Measurements from ENCODE around the gene WDR75.
A peak's percentile ranks its signal among the peaks of the same experiment; 100 is the strongest.

Gene WDR75

DNA sequence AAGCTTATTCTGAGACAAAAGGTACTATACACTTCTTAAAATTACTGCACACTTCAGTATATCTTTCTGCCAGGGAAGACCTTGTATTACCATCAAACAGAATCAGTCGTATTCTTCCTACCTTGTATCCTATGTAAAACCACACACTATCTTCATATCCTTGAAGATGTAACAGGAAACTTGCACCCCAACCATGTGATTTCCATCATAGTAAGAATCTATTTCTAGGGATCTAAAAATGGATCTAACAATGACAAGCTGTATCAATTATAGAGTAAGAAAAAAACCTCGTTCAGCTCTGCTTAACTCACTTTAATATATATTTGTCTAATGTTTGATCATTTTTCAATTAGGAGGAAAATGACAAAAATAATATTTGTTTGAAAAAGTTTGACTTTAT is 60.2 kb downstream of the WDR75 start:
- FAIRE-seq, result no peak

DNA sequence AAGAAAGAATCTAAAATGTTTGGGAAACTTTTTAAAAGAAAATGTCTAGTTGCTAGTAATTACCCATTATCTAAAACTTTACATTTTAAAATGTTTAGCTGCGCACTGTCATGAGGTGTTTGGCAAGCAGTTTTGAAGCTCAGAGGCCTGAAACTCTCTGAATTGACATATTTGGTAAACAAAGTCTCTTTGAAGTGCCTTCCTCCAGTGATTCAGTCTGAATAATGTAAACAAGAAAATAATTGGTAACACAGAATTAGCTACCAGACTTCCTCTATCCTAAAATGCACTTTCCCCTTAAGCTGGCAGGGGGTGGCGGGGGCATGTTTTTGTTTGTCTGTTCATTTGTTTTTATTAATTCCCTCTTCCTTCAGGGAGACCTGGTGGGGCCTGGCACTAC is 61.4 kb downstream of the WDR75 start:
- no peak for FAIRE-seq

DNA sequence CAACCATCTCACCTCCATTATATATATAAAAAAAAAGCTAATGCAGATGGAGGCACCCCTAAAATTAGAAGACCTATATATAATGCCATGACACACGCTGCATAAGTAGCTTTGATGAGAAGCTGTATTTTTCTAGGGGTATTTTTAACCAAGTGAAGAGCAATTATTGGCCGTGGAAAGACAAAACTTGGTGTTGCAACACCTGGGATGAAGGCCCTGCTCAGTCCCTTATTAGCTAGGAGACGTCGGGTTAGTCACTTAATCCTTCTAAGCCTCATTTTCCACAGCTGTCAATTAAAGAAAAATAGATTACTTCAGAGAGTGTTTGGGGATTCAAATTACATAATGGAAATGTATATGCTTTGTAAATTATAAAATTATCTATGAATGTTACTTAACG is 63.0 kb downstream of the WDR75 start:
- no peak for FAIRE-seq

DNA sequence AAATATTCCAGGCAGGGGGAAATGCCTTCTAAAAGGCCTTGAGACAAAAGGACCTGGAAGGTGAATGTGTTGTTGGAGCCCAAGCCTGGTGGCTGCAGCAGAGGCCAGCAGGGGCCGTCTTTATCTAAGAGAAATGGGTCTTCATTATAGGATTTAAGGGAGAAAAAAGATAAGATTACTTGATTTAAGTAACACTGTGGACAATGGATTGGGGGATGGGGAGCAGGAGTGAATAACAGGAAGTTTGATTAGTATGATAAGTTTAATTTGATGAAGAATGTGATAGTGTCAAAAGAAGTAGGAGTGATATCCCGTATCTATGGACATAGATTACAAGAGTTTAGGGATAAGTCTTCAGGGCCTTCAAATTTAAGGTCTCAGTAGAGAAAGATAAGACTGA is 64.2 kb downstream of the WDR75 start:
- no peak for FAIRE-seq

DNA sequence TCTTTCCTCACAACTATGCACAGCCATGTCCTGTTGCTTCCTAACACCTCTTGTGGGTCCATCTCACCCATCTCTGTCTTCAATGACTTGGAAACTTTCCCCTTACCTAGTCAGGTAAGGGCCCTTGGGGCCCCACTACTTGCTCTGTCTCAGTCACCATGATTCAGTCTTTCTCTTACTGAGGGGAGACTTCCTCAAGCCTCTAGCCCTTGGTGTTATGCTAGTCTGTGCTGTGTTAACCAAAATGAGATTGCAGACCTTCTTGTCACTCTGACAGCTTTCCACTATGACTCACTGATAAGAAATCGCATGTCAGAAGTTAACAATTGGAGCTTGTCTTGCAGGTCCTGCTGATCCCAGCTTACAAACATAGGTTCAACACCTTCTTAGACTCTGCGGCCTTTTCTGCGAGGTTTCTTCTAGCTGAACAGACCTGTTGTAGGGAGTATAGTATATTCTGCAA is 65.3 kb downstream of the WDR75 start:
- no peak for FAIRE-seq

DNA sequence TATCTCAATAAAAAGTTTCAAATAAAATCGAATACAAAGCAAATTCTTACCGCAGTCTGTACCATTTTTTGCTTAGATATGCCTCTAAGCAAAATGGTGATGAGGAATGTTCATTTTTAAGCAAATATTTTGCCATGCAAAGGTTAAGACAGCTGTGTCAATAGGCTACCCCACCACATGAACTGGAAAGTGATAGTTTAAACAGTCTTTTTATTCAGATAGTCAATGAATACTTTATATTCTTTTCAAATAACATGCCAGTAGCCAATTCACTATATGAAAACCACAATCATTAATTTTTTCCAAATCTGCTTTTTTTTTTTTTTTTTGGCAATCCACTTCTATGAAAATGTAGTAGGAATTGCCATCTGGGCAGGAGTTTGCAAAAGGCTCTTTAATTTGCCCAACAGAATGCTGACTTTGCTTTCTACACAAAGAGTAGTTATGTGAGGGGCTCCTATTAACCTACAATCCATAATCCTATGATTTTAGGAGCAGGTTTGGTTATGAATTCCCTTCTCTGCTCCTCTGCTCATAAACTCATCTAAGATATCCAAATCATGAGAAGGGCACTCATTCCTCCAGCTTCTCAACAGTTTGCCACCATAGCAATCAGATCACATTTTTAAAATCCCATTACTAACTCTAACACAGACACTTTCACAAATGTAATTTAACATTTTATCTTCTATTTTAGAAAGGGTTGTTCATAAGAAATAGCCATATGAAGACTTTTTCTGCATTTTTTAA is 70.1 kb downstream of the WDR75 start:
- no peak for FAIRE-seq

DNA sequence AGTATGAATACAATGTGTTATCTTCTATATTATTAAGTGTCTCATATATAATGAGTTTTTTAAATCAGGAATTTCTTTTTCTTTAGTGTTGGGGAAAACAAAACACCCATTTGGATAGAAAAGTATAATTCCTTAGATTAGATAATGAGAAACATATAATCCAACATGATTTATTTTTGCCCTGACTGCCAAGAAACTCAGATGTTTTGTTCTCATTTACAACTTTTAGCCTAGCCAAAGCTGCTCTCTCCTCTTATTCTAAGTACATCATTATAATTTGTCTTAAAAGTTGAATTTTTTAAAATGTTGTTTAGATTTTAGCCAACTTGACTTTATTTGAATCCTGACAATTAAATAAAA is 70.7 kb downstream of the WDR75 start:
- FAIRE-seq, result peak; percentile 9

DNA sequence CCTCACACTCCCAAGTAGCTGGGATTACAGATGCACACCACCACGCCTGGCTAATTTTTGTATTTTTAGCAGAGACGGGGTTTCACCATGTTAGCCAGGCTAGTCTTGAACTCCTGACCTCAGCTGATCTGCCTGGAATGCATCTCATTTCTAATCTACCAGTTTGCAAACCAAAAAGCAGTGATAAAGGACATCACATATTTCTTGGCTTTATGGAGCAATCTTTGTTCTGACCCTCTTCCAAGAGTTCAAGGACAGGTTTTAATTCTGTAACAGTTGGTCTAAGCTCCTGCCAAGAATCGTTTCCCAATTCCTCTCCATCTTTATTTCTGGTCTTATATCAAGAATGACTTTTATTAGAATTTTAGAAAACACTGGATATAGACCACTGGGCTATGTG is 71.6 kb downstream of the WDR75 start:
- FAIRE-seq, result no peak

DNA sequence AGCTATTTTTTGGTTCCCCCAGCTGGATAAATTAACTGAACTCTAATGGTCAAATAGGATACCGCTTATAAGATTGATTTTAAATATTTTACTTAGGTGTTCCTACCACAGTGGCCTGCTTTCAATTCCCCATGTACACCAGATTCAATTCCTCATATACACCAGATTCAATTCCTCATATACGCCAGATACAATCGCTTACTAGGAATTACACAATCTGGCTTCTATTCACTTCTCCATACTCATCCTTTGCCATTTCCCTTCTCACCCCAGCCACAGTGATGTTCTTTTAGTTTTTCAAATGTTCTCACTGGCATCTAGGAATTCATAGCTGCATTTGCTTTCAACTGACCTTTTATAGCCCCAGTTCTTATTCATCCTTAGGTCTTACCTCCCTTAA is 72.8 kb downstream of the WDR75 start:
- FAIRE-seq, result no peak

DNA sequence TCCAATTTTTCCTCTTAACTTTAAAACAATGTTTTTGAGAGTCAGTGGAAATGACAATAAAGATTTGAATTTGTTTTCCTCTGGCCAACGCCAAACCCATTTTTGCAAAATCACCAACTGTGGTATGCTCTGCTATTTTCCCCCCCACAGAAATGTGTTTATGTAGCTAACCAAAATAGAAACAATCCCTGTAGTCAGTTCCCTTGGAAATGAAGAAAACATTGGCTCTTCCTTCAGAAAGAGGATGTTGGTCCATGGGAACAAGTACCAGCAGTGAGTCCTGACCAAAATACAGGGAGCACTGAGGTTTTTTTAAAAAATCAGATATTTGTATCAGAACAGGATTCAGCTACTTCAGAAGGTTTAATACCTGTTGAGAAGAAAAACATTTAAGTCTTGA is 74.0 kb downstream of the WDR75 start:
- FAIRE-seq, result peak; percentile 7

DNA sequence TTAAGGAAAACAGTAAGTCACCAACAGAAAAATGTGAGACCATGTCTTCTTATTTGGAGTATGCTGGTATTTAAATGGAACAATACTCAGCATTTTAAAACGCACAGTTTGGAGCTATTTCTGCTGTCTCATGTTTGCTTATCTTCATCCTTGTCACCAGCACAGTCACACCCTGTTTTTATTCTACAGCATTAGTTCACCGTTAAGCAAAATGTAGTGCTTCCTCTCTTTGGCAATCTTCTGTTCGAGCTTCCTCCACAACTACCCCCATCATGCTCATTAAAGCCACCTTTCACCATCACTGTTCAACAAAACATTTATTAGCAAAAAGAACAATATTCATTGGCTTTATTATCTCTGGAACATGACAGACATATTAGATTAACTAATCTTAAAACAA is 75.3 kb downstream of the WDR75 start:
- FAIRE-seq, result no peak

DNA sequence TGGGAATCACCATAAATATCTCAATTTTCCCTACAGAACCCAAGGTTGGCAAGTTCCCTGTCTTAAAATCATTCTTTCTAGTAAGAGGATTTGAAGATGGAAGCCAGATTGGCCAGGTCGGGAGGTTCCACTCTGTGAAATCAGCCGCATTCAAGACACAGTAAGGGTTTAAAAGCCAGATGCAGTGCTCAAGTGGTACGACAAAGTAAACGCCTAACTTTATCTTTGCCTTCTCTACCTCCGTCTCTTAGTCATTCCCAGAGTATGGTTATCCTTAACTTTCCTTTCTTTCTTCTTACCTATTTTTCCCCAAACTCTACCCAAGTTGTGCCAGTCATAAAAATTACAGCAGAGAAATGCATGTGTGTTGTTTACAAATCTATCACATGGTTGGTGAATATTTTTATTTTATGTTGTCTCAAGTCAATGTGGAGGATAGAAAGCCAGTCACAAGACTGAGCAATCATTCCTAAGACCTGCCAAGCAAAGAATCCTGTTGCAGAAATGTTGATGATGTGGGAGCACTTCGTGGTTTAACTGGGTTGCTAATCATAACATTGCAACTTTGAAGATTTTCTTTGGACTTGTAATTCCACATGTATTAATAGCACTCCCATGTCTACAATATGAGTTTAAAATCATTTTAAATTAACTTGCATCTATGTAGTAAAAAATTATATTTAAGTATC is 76.7 kb downstream of the WDR75 start:
- no peak for FAIRE-seq

DNA sequence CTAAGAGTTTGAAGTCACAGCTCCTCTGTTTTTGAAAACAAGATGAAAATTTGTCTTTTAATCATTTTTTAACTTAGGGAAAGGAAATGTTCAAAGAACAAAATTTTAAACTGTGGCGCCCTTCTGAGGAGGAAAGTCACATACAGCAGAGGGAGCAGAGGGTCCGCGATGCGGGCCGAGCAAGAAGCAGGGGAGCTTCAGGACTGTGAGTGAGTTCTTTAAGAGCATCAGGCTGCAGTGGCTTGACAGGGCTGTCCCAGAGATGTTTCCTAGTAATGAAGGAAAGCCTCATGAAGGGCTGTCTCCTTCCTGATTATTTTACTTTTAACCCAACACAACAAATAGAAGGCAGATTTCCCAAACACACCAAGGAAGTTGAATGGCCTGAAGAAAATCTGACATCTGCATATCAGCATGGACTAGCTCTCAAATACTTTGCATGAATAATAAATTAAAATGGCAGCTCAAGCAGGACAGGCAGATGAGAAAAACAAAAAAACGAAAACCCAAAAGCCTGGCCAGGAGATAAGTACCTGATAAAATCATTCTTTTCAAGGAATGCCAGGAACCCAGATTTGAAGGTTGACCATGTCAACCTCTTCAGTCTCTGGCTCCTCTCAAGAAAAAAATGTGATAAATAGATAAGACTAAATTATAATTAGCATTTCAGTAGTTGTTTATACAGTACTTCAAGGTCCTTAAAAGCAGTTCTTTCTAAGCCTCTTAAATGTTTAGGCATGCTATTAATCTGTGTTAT is 78.5 kb downstream of the WDR75 start:
- FAIRE-seq, result no peak

DNA sequence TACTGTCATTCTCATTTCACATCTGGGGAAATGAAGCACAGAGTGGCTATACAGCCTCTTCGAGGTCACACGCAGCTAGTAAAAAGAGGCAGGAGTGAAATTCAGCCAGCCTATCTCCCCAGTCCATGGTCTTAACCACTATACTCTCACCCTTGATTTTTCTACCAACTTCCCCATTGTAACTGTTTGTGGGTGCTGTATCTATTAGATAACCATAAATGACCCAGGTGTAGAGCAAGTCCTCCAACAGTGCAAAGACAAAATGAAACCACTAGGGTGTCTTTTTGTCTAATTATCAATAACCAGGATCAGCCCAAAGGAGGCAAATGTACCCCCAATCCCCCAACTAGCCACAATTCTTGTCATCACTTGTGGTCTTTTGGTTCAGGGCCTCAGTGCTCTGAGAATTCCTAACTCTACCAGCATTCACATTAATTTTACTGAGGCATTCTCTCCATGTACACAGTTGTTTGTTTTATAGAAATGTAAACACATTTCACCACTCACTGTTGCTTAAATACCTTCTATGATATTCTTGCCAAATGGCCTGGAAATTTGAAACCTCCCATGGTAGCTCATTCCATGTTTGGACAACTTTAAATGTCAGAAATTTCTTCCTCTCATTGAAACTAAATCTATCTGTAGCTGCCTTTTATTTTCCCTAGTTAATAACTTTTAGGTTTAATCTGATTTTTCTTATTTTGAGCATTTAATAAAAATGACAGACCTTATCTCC is 80.6 kb downstream of the WDR75 start:
- FAIRE-seq, result no peak

DNA sequence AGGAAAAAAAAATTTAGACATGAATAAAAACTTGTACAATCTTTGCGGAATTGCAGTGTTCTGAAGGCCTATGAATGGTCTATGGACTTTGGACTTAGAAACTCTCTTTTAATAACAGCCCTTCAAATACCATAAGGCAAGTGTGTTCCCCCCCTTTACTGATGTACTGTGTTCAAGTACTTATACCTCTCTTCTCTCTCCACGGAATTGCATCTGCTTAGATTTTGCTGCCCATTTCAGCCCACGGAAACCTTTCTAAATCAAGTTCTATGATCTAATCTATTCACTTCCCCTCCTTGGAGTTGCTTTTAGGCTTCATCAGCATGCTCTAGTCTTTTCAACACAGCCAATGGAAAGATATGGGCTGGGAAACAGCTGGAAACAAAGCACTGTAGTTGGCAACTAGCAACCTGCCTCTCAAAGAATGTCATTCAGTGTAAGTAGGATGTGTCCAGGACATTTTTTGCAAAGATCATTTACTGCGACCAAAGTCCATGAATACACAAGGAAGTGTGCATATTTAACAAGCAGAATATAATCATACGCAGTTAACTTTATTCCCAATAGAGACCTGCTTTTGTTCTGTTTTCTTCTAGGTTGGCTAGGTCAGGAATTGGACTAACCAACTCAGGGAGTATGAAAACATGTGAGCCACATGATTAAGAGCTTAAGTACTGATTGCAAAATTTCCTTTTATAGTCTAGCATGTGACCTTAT is 81.3 kb downstream of the WDR75 start:
- no peak for FAIRE-seq

DNA sequence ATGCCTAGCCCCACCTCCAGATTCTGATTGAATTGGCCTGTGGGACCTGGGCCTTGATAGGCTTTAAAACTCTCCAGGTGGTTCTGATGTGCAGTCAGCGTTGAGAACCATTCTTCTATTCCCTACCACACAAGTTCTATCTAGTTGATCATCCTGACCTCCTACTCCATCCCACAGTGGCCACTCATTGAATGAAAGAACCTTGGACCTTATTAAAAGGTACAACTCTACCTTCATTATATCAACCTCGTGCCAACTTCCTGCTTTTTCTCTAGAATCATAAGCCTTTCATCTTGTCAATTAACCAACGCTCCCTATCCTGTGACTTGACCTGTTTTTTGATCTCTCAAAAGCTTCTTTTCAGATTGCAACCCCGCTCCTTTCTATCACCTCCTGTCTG is 83.5 kb downstream of the WDR75 start:
- FAIRE-seq, result no peak

All from TTC549 (cell line).